Gastrocnemius medialis (tissue), 4 donors: ENCODE results near the gene SCUBE3. TPM values are rescaled to one million over a fixed set of nuclear protein-coding genes. Genes with fewer than 3 reads are reported as not detected.

Experiments used
- ATAC-seq, 2 donors: fragments of 150-250 bp; one replicate each; pipeline ENCODE4 v1.9.1; 2016
- DNase-seq, 2 donors: peaks; one replicate each; pipeline ENCODE4 v3.0.0-alpha.2; 2019
- H3K27ac ChIP-seq, 4 donors: fragments of 200-600 bp; sonication (generic); 1 replicate in 1 of 4; 2 replicates in 3 of 4; pipeline ENCODE4 v1.5.1; 2016 to 2018; ENCODE audit warnings: mild to moderate bottlenecking in 2 of 4, moderate library complexity in 1 of 4
- H3K27me3 ChIP-seq, 3 donors: fragments of 200-600 bp; sonication (generic) in 2 of 3; 1 replicate in 1 of 3; 2 replicates in 2 of 3; pipeline versions ENCODE4 v1.5.1 to v1.6.0; 2016 to 2019; ENCODE audit warnings: mild to moderate bottlenecking in 1 of 3, moderate library complexity in 1 of 3
- H3K36me3 ChIP-seq, 2 donors: fragments of 200-600 bp; sonication (generic) in 1 of 2; one replicate each; pipeline ENCODE4 v1.5.1; 2017 to 2018
- H3K4me1 ChIP-seq, 2 donors: fragments of 200-600 bp; sonication (generic) in 1 of 2; one replicate each; pipeline ENCODE4 v1.5.1; 2016 to 2017; ENCODE audit warnings: mild to moderate bottlenecking in 2 of 2
- H3K4me3 ChIP-seq, 4 donors: fragments of 200-600 bp; sonication (generic) in 3 of 4; 1 replicate in 1 of 4; 2 replicates in 3 of 4; pipeline ENCODE4 v1.5.1; 2016 to 2019; ENCODE audit warnings: mild to moderate bottlenecking in 2 of 4
- H3K9me3 ChIP-seq, 3 donors: fragments of 200-600 bp; sonication (generic) in 2 of 3; 1 replicate in 1 of 3; 2 replicates in 2 of 3; pipeline ENCODE4 v1.5.1; 2016 to 2019
- POLR2A ChIP-seq, 2 donors: fragments of 450-650 bp; IDR thresholded peaks; one replicate each; pipeline ENCODE4 v1.6.1; 2017; ENCODE audit warnings: antibody characterized with exemption in 2 of 2, mild to moderate bottlenecking in 2 of 2, moderate library complexity in 2 of 2
- in situ Hi-C, 4 donors: fragments of 200-750 bp; cut with MboI; loops; one replicate each; pipeline versions ENCODE4 v1.15.0 to v1.8.0; 2017; ENCODE audit warnings: low sequenced_read_pairs in 4 of 4
- intact Hi-C: fragments of 100-400 bp; cut with DNase I; formaldehyde crosslinking; loops from one replicate; pipeline ENCODE4 v1.15.1; 2023; ENCODE audit warnings: low total_unique reads
- total RNA-seq, 4 donors: library from RNA; depleted of rRNA; stranded (reverse); fragments of >200 nt; gene quantifications; one replicate each; pipeline versions ENCODE4 v1.1.0 to v1.2.3, GENCODE V29; 2016
- TF ChIP-seq, protein P1 (sequence below), 5 experiments: fragments of 450-650 bp in 3 of 5; fragments of 200-600 bp in 2 of 5; sonication (generic) in 2 of 5; IDR thresholded peaks in 4 of 5; conservative IDR thresholded peaks in 1 of 5; 1 replicate in 4 of 5; 2 replicates in 1 of 5; pipeline ENCODE4 v1.5.1; 2016 to 2019; ENCODE audit warnings: antibody characterized with exemption in 5 of 5, mild to moderate bottlenecking in 3 of 5, moderate library complexity in 3 of 5

SCUBE3 gene
- total RNA-seq, 4 donors from 2014 or later: 0.05 to 0.07 TPM; not detected in 2

- no peak overlapping the region for H3K27ac ChIP-seq
- intact Hi-C loops: loop anchor here (1.0 to 5.0 kb wide), 2 partner anchors 34 to 156 kb away; no protein-coding TSS in a partner anchor
- H3K4me1 ChIP-seq: peaks cover 12 to 17% of the 10 kb centered on the region in 2 donors
- no peaks in the 10 kb centered on the region for H3K9me3 ChIP-seq
- DNase-seq: no peak
- H3K27me3 ChIP-seq: no peaks in the 10 kb centered on the region
- H3K36me3 ChIP-seq: peaks cover 0 to 54% of the 10 kb centered on the region in 2 donors
- no peak overlapping the region for H3K4me3 ChIP-seq
- no peak for TF ChIP-seq POLR2A (IDR thresholded peaks at IDR 0.05)
- TF ChIP-seq, protein P1, sequence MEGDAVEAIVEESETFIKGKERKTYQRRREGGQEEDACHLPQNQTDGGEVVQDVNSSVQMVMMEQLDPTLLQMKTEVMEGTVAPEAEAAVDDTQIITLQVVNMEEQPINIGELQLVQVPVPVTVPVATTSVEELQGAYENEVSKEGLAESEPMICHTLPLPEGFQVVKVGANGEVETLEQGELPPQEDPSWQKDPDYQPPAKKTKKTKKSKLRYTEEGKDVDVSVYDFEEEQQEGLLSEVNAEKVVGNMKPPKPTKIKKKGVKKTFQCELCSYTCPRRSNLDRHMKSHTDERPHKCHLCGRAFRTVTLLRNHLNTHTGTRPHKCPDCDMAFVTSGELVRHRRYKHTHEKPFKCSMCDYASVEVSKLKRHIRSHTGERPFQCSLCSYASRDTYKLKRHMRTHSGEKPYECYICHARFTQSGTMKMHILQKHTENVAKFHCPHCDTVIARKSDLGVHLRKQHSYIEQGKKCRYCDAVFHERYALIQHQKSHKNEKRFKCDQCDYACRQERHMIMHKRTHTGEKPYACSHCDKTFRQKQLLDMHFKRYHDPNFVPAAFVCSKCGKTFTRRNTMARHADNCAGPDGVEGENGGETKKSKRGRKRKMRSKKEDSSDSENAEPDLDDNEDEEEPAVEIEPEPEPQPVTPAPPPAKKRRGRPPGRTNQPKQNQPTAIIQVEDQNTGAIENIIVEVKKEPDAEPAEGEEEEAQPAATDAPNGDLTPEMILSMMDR (IDR thresholded peaks at IDR 0.05 in 4 of 5, conservative IDR thresholded peaks at IDR 0.05 in 1 of 5): no peak
- in situ Hi-C loops: no loop called here
- no peak for ATAC-seq
Observed at GRCh38 chr6:35293681-35294080, 79.9 kb downstream of the SCUBE3 start.

GRCh38 chr6:35294308-35294945, 80.7 kb downstream of the SCUBE3 start:
- Histone ChIP-seq H3K36me3 (peaks cover 0 to 50% of the 10 kb centered on the region in 2 donors), H3K4me1 (peaks cover 12 to 17% of the 10 kb centered on the region in 2 donors), H3K27ac (no peak overlapping the region), H3K4me3 (no peak overlapping the region), H3K27me3 (no peaks in the 10 kb centered on the region), H3K9me3 (no peaks in the 10 kb centered on the region)
- ATAC-seq (peak; percentile 53 to 77), DNase-seq (peak in 1 of 2 donors; percentile 48)
- intact Hi-C loops (loop anchor here (1.0 to 5.0 kb wide), 2 partner anchors 33 to 155 kb away; no protein-coding TSS in a partner anchor), in situ Hi-C loops (no loop called here)
- TF ChIP-seq, protein P1 (IDR thresholded peaks at IDR 0.05 in 4 of 5, conservative IDR thresholded peaks at IDR 0.05 in 1 of 5): peak; percentile 40 to 79 (median 65)
- TF ChIP-seq POLR2A (IDR thresholded peaks at IDR 0.05): no peak

DNA sequence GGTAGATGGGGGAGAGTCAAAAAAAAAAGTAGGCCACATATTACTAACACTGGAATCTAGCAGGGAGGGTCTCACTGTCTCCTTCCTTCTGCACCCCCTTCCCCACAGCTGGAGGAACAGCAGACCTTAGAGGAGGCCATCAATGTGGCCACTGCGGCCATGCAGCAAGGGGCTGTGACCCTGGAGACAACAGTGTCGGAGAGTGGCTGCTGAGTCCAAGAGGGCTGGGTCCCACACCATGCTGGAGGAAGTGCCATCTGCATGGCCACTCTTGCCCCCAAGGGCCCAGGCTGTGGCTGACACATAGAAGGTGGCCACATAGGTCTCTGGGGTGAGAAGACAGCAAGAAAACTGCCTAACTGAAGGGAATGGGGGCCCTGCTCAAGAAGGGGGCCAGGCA, 81.3 kb downstream of the SCUBE3 start:
- in situ Hi-C loops: no loop called here
- intact Hi-C loops: no loop called here
- H3K4me3 ChIP-seq: no peak overlapping the region
- TF ChIP-seq, protein P1 (IDR thresholded peaks at IDR 0.05 in 4 of 5, conservative IDR thresholded peaks at IDR 0.05 in 1 of 5): no peak
- TF ChIP-seq POLR2A (IDR thresholded peaks at IDR 0.05): no peak
- ATAC-seq (no peak), DNase-seq (no peak)
- H3K27ac ChIP-seq: no peak overlapping the region
- H3K9me3 ChIP-seq: no peaks in the 10 kb centered on the region
- peaks cover 12 to 17% of the 10 kb centered on the region in 2 donors for H3K4me1 ChIP-seq
- no peaks in the 10 kb centered on the region for H3K27me3 ChIP-seq
- peaks cover 0 to 48% of the 10 kb centered on the region in 2 donors for H3K36me3 ChIP-seq

DNA sequence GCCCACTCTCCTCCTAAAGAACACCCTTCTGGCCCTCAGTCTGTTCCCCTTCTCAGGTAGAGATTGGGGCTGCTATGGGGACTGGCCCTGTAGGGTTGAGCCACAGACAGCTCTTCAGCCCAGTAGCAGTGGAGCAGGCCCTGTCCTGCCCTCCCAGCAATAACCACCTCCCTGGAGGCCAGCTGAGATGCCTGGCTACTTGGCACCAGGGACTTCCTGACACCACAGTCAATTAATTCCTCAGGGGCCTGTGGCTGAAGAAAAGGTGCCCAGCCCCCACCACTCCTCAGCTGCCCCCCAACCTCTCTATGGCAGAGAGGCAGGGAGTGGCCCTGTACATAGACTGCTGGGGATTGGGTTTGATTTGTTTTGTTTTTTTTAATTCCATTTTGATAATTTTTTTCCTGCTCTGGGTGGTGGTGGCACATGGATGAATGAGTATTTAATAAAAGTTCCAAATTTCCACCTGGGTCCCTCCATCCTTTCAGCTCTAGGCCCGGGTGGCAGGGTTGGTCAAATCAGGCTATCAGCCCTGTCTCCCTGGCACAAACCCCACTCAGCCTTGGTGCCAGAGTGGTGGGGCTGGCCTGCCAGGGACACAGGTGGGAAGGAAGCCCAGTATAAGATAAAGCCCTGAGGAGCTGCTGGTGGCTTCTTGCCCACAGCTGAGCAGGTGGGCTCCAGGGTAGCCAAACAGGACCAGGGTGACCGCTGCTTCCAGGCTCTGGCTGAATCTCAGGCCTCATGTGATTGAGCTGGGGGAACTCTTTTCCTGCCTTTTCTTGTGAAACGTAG, 82.0 kb downstream of the SCUBE3 start:
- peak in 1 of 2 donors; percentile 18 for ATAC-seq
- TF ChIP-seq, protein P1 (IDR thresholded peaks at IDR 0.05 in 4 of 5, conservative IDR thresholded peaks at IDR 0.05 in 1 of 5): no peak
- no peak for TF ChIP-seq POLR2A (IDR thresholded peaks at IDR 0.05)
- in situ Hi-C loops (no loop called here), intact Hi-C loops (no loop called here)
- Histone ChIP-seq H3K27ac (no peak overlapping the region), H3K4me1 (peaks cover 12 to 17% of the 10 kb centered on the region in 2 donors), H3K27me3 (no peaks in the 10 kb centered on the region), H3K9me3 (no peaks in the 10 kb centered on the region), H3K36me3 (peaks cover 0 to 41% of the 10 kb centered on the region in 2 donors), H3K4me3 (no peak overlapping the region)
- DNase-seq: peak in 1 of 2 donors; percentile 38
